Osteoblast (primary cell): ENCODE measurements around the gene LVRN. TPM values are rescaled to one million over a fixed set of nuclear protein-coding genes. Genes with fewer than 3 reads are reported as not detected.
A peak's percentile ranks its signal among the peaks of the same experiment; 100 is the strongest.

ENCODE experiments used
- DNase-seq: peaks from one replicate; pipeline ENCODE4 v3.0.0; 2011; ENCODE audit warnings: low spot score, mixed read lengths; ENCODE audit not compliant: insufficient read length; ENCODE audit errors: missing footprints
- H2AFZ ChIP-seq: 2 replicates; pipeline ENCODE4 v1.6.0; 2011; ENCODE audit warnings: mild to moderate bottlenecking, low read length
- H3K27ac ChIP-seq: 2 replicates; pipeline ENCODE4 v1.5.1; 2011; ENCODE audit warnings: mild to moderate bottlenecking, low read depth, low read length, moderate library complexity
- H3K27me3 ChIP-seq: 2 replicates; pipeline ENCODE4 v1.6.0; 2012; ENCODE audit warnings: mild to moderate bottlenecking, control low read depth, inconsistent platforms, low read length, moderate library complexity; ENCODE audit not compliant: insufficient read depth
- H3K36me3 ChIP-seq: 2 replicates; pipeline ENCODE4 v1.5.1; 2011; ENCODE audit warnings: mild to moderate bottlenecking, low read length, control low read depth, moderate library complexity; ENCODE audit not compliant: insufficient read depth
- H3K4me1 ChIP-seq: 2 replicates; pipeline ENCODE4 v1.5.1; 2011; ENCODE audit warnings: mild to moderate bottlenecking, low read length, control low read depth, moderate library complexity; ENCODE audit not compliant: insufficient read depth
- H3K4me2 ChIP-seq: 2 replicates; pipeline ENCODE4 v1.6.0; 2011; ENCODE audit warnings: mild to moderate bottlenecking, low read length; ENCODE audit not compliant: insufficient read depth
- H3K4me3 ChIP-seq: fragments of 200-600 bp; sonication (generic); 3 replicates; pipeline ENCODE4 v1.5.1; 2012; ENCODE audit warnings: mild to moderate bottlenecking, low read length, inconsistent platforms; ENCODE audit not compliant: insufficient read depth
- H3K79me2 ChIP-seq: 2 replicates; pipeline ENCODE4 v1.6.0; 2012; ENCODE audit warnings: mild to moderate bottlenecking, low read length, control low read depth, inconsistent platforms; ENCODE audit not compliant: insufficient read depth
- H3K9me3 ChIP-seq: 2 replicates; pipeline ENCODE4 v1.5.1; 2011; ENCODE audit warnings: low read depth, low read length, control low read depth
- H4K20me1 ChIP-seq: 2 replicates; pipeline ENCODE4 v1.6.0; 2012; ENCODE audit warnings: mild to moderate bottlenecking, low read length, control low read depth; ENCODE audit not compliant: insufficient read depth
- CTCF ChIP-seq: IDR thresholded peaks from 2 replicates; pipeline ENCODE4 v1.5.1; 2011; ENCODE audit warnings: mild to moderate bottlenecking, low read depth, low read length, moderate library complexity; ENCODE audit errors: extremely low read depth
- total RNA-seq: library from RNA; depleted of rRNA; stranded (reverse); fragments of >200 nt; gene quantifications from 2 replicates; pipeline ENCODE4 v1.2.3, GENCODE V29; 2012

LVRN gene
- total RNA-seq, 1 donor, result under 0.01 TPM

- DNase-seq, result no peak
- no peaks in the 10 kb centered on the region for H3K79me2 ChIP-seq
- H3K4me3 ChIP-seq, result no peak overlapping the region
- H2AFZ ChIP-seq, result no peak overlapping the region
- H3K9me3 ChIP-seq, result no peaks in the 10 kb centered on the region
- no peaks in the 10 kb centered on the region for H3K4me1 ChIP-seq
- H3K36me3 ChIP-seq, result no peaks in the 10 kb centered on the region
- TF ChIP-seq CTCF, result peak; percentile 34
- H3K27me3 ChIP-seq, result peaks cover 15% of the 10 kb centered on the region
- H3K4me2 ChIP-seq, result no peak overlapping the region
- no peaks in the 10 kb centered on the region for H4K20me1 ChIP-seq
- H3K27ac ChIP-seq, result no peak overlapping the region
Measured at GRCh38 chr5:116037236-116037822, 75.1 kb downstream of the LVRN start.

GRCh38 chr5:116038817-116039216 lies 76.5 kb downstream of the LVRN start:
- DNase-seq, result no peak
- Histone ChIP-seq H4K20me1 (no peaks in the 10 kb centered on the region), H3K4me2 (no peak overlapping the region), H3K27ac (no peak overlapping the region), H3K9me3 (no peaks in the 10 kb centered on the region), H3K36me3 (no peaks in the 10 kb centered on the region), H3K79me2 (no peaks in the 10 kb centered on the region), H2AFZ (peak overlapping the region; percentile 57), H3K4me1 (no peaks in the 10 kb centered on the region), H3K27me3 (peaks cover 18% of the 10 kb centered on the region), H3K4me3 (no peak overlapping the region)
- TF ChIP-seq CTCF, result no peak

- no peak overlapping the region for H3K4me2 ChIP-seq
- DNase-seq, result no peak
- H3K27me3 ChIP-seq, result peaks cover 18% of the 10 kb centered on the region
- H3K79me2 ChIP-seq, result no peaks in the 10 kb centered on the region
- no peaks in the 10 kb centered on the region for H3K4me1 ChIP-seq
- no peak for TF ChIP-seq CTCF
- no peak overlapping the region for H3K27ac ChIP-seq
- no peak overlapping the region for H3K4me3 ChIP-seq
- H2AFZ ChIP-seq, result no peak overlapping the region
- no peaks in the 10 kb centered on the region for H3K9me3 ChIP-seq
- no peaks in the 10 kb centered on the region for H4K20me1 ChIP-seq
- H3K36me3 ChIP-seq, result no peaks in the 10 kb centered on the region
Measured at GRCh38 chr5:116042375-116042774, 80.1 kb downstream of the LVRN start.

- DNase-seq, result no peak
- H4K20me1 ChIP-seq, result no peaks in the 10 kb centered on the region
- H3K27ac ChIP-seq, result no peak overlapping the region
- peaks cover 10% of the 10 kb centered on the region for H3K27me3 ChIP-seq
- no peaks in the 10 kb centered on the region for H3K36me3 ChIP-seq
- TF ChIP-seq CTCF, result no peak
- no peak overlapping the region for H3K4me2 ChIP-seq
- no peak overlapping the region for H3K4me3 ChIP-seq
- no peaks in the 10 kb centered on the region for H3K4me1 ChIP-seq
- no peak overlapping the region for H2AFZ ChIP-seq
- H3K9me3 ChIP-seq, result no peaks in the 10 kb centered on the region
- no peaks in the 10 kb centered on the region for H3K79me2 ChIP-seq
Measured at GRCh38 chr5:116044073-116044472, 81.8 kb downstream of the LVRN start.
